ENCODE results near the gene CRYBG3.

CRYBG3 gene

GRCh38 chr3:97949743-97950142 lies 127.9 kb downstream of the CRYBG3 start:
- DNase-seq: no peak

GRCh38 chr3:97950360-97950759 lies 128.5 kb downstream of the CRYBG3 start:
- no peak for DNase-seq

- no peak for DNase-seq
Observed at GRCh38 chr3:97952280-97952679, 130.5 kb downstream of the CRYBG3 start.

GRCh38 chr3:97952872-97953271 lies 131.1 kb downstream of the CRYBG3 start:
- no peak for DNase-seq

DNA sequence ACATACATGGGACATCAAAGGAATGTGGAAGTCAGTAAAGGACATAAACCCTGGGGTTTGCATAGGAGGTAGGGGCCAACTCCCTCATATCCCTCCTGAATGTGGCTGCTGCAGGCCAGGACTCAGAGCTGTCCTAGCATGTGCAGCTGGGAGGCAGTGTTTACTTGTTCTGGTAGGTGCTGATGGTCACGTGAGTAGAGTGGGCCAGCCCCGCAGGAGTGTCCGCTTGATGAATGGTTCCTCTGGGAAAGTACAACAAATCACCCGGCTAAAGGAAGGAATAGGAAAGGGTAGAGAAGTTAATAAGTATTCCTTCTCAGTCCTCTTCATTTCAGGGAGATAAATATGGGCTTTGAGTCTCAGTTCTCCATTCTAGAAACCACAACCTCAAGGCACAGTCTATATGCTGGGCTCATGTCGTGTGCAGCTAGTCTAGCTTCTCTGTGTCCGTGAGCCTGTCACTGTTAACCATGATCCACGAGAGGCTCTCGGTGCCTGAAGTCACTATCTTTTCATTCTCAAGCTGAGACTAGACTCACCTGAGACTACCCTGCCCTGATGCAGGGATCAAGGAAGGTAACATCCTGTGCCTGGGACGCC lies 132.5 kb downstream of the CRYBG3 start:
- no peak for DNase-seq

GRCh38 chr3:97956051-97956450 lies 134.2 kb downstream of the CRYBG3 start:
- DNase-seq: no peak

GRCh38 chr3:97957617-97958311 lies 136.0 kb downstream of the CRYBG3 start:
- no peak for DNase-seq

- no peak for DNase-seq
Observed at GRCh38 chr3:97958396-97958795, 136.6 kb downstream of the CRYBG3 start.

GRCh38 chr3:97958796-97959195 lies 137.0 kb downstream of the CRYBG3 start:
- DNase-seq: no peak

DNA sequence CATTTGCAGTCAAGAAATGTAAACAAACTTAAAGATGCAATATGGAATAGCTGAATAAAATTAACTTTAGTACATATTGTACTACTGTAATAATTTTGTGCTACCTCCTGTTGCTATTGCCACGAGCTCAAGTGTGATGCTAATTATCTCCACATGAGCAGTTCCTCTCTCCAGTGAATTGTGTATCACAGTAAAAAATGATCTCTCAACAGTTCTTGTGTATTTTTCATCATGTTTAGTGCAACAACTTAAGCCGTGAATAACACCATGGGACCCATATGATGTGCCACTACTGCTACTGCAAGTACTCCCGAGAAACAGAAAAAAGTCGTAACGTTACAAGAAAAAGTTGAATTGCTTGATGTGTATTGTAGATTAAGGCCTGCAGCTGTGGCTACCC lies 138.1 kb downstream of the CRYBG3 start:
- no peak for DNase-seq

GRCh38 chr3:97960551-97960950 lies 138.7 kb downstream of the CRYBG3 start:
- DNase-seq: no peak

DNA sequence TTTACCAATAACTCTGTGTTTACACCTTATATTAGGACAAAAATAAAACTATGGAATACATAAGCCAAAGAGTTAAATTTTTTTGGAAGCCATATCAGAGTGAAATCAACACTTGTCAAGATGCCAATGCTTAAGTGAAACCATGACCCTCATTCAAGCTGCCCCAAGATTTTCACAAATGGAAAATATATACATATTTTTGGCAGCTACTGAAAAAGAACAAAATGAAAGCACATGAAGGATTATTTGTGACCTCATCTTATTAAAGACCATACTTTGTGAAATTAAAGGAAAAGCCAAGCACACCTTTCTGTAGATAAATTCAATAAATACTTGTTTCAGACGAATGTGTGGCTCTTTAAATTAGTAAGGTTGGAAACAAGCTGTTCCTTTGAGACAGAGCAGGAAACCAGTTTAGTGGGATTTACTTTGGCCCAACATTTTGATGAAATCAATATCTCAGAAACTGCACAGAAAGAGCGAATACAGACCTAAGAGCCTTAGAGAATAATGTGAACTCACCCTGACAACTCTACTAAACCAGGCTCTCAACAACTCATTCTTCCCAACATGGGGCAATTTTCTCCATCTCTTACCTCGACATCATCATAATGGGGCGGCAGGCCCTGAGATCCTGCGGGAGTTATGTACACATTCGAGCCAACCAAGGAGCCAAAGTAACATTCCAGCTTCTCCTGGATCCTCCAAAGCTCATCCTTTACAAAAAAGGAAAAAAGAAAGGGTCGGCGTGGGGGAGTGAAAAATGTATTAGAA lies 139.4 kb downstream of the CRYBG3 start:
- DNase-seq: no peak

- no peak for DNase-seq
Observed at GRCh38 chr3:97967966-97968365, 146.2 kb downstream of the CRYBG3 start.

- no peak for DNase-seq
Observed at GRCh38 chr3:97968376-97968775, 146.6 kb downstream of the CRYBG3 start.

GRCh38 chr3:97969541-97969940 lies 147.7 kb downstream of the CRYBG3 start:
- DNase-seq: no peak

GRCh38 chr3:97970156-97970555 lies 148.3 kb downstream of the CRYBG3 start:
- no peak for DNase-seq

DNA sequence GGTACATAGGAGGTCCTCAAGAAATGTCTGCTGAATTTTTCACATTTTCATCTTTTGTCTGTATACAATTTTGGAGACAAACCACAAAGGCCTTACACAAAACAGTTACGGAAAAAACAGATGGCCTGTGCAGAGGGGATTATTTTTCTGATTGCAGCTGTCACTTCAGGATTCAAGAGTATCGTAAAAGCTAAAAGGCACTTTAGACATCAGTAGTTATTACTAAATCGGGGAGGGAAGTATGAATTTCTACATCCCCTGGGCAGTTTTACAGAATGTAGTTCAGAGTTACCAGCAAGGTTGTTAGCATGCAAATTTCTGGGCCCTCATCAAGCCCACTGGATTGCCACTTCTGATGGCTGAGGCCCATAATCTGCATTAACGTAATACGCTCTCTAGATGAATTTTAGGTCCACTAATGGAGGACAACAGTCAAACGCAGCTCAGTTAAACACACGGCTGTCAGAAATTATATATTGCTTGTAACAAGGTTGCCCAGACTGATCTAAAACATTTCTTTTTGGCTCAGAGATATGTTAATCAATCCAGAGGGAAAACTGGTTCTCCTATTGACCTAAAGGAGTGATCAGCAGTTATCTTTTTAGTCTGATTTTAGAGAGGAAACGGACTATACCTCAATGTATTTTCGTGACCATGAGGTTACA lies 149.3 kb downstream of the CRYBG3 start:
- peak; percentile 22 for DNase-seq

GRCh38 chr3:97971679-97972567 lies 150.1 kb downstream of the CRYBG3 start, which contains the start of gene RIOX2:
Gene RIOX2 (minus strand): TSS chr3:97972431. CDS start chr3:97967593, 4,838 bp downstream.
- DNase-seq: peak; percentile 81

- no peak for DNase-seq
Observed at GRCh38 chr3:97972976-97973375, 151.2 kb downstream of the CRYBG3 start.

DNA sequence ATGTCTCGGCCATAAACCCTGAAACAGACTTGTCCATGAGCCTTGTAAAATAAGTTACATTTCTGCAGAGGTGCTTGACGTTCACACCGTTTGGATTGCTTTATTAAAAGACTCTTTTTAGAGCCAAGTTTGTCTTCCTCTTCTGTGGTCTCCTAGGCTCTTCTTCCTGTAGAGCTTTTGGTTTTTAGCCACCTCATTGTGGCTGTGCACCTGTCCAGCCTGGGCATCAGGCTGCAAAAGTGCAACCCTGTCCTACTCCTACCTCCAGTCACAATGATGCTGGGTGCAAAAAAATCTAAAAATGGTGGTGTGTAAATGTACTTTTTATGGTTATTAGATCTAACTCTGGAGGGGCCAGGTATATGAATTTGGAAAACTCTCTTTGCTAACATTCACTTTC lies 153.2 kb downstream of the CRYBG3 start:
- DNase-seq: no peak

GRCh38 chr3:97975466-97975865 lies 153.7 kb downstream of the CRYBG3 start:
- no peak for DNase-seq

DNA sequence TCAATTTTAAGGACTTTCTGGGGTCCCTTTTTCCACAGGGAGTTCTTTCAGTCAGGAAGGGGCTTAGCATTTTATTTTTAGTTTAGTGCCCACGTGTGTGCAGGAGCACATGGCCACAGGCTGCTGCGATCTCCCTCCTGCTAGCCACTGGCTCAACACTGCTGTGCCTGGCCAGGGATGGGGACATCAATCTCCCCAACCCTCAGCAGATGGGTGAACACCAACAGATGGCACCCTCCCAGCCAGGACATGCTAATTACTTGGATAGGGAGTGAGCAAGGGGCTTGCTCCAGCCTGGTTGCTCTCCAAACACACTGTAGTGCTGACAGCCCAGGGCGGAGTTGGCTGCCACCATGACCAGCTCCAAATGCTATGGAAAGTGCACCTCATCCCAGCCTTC lies 157.8 kb downstream of the CRYBG3 start:
- no peak for DNase-seq
